Neural progenitor cell (in vitro differentiated cells): ENCODE data around the gene ANO3.

Experiments
- CTCF ChIP-seq: fragments of 200-600 bp; sonication (generic); IDR thresholded peaks from 2 replicates; pipeline ENCODE4 v1.5.1; 2017; ENCODE audit warnings: antibody characterized with exemption, mild to moderate bottlenecking
- EZH2 ChIP-seq: fragments of 200-600 bp; sonication (generic); IDR thresholded peaks from 2 replicates; pipeline ENCODE4 v1.6.1; 2017; ENCODE audit warnings: antibody characterized with exemption, mild to moderate bottlenecking, moderate library complexity

GRCh38 chr11:26583550-26583949 lies 251.6 kb downstream of the ANO3 start:
- TF ChIP-seq CTCF: no peak
- TF ChIP-seq EZH2: no peak
